Activated naive CD8-positive, alpha-beta T cell treated with anti-CD3 and anti-CD28 coated beads, Interleukin-2, amount 50 U/mL, for 24 hours (primary cell): ENCODE data around the gene SH3GL1.

ENCODE experiments used
- ATAC-seq: fragments of 150-1000 bp; cut with Tn5 transposase; one replicate; pipeline ENCODE4 v1.10.0; 2021
- DNase-seq: peaks from one replicate; pipeline ENCODE4 v3.0.0; 2021
- H3K27ac Mint-ChIP-seq: one replicate; pipeline ENCODE4 v1.8.0; 2021; ENCODE audit warnings: mild to moderate bottlenecking, mixed read lengths
- H3K27me3 Mint-ChIP-seq: one replicate; pipeline ENCODE4 v1.8.0; 2021; ENCODE audit warnings: mixed read lengths
- H3K36me3 Mint-ChIP-seq: one replicate; pipeline ENCODE4 v1.8.0; 2021; ENCODE audit warnings: low read depth, mixed read lengths
- H3K4me1 Mint-ChIP-seq: one replicate; pipeline ENCODE4 v1.8.0; 2021; ENCODE audit warnings: mixed read lengths
- H3K4me3 Mint-ChIP-seq: one replicate; pipeline ENCODE4 v1.8.0; 2021; ENCODE audit warnings: mild to moderate bottlenecking, moderate library complexity, mixed read lengths
- H3K9me3 Mint-ChIP-seq: one replicate; pipeline ENCODE4 v1.8.0; 2021; ENCODE audit warnings: mixed read lengths

The SH3GL1 gene

DNA sequence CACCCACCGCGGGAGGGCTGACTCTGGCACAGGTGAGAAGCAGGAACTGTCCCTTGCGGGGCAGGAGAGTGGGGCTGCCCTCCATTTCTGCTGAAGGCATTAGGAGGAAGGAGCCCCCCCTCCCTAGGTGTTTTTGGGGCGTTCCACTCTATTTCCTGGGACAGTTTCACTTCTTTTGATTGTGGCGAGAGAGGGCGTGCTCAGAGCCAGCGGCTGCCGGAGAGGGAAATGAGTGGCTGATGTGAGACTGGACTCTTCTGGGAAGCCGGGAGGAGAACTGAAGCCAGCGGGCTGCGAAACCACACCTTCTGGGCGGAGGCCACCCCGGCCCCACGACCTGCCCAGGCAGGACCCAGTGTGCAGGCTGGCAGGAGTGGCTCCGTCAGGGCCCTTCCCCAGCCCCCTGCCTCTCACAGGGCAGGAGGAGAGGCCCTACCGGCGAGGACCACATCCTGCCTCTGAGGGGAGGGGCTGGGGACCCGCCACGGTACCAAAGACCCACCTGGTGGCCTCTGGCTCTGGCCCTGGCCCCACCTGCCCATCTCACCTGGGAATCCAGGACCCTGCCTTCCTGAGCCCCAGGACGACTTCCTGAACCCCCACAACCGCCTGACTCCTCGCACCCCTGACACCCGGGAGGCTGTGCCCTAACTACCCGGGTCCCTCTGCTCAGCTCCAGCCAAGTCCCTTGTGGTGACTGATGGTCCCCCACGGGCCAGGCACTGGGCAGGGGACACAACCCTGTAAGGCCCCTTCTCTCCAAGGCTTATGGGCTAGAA is 31.0 kb downstream of the SH3GL1 start:
- DNase-seq (peak; percentile 75), ATAC-seq (peak; percentile 67)
- no peaks in the 10 kb centered on the region for H3K9me3 Mint-ChIP-seq
- H3K4me3 Mint-ChIP-seq = peak overlapping the region; percentile 73
- H3K27ac Mint-ChIP-seq = peak overlapping the region; percentile 94
- H3K27me3 Mint-ChIP-seq = no peaks in the 10 kb centered on the region
- H3K4me1 Mint-ChIP-seq = peaks cover 47% of the 10 kb centered on the region
- H3K36me3 Mint-ChIP-seq = no peaks in the 10 kb centered on the region

DNA sequence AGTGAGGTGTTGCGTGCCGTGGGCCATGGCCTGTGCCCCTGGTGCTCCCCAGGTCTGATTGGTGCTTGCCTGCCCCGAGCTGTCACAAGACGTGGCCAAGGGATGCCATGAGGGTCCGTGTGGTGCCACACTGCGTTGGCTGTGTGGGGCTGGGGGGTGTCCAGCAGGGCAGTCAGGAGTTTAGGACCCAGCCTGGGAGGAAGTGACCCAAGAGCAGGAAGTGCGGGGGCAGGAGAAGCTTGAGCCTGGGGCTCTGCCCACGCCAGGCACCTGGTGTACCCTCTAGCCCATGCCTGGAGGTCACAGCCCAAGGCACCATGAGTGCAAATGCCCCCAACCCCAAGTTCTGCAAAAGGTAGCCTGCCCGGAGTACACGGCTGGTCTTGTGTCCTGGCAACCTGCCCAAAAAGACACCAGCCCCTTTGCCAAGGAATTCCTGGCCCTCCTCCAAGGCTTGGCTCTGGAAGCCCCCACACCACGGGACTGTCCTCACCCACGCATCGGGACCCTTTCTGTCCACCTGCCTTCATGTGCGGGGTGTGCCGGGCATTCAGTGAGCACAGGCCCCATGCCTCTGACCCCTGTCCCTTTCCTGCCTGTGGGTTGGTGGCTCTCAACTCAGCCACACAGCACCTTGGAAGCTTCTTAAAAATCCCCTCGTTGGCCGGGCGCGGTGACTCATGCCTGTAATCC is 32.1 kb downstream of the SH3GL1 start:
- peaks cover 42% of the 10 kb centered on the region for H3K4me1 Mint-ChIP-seq
- no peaks in the 10 kb centered on the region for H3K9me3 Mint-ChIP-seq
- peak overlapping the region; percentile 94 for H3K27ac Mint-ChIP-seq
- no peak for DNase-seq
- peaks cover 2% of the 10 kb centered on the region for H3K36me3 Mint-ChIP-seq
- H3K4me3 Mint-ChIP-seq = peak overlapping the region; percentile 73
- H3K27me3 Mint-ChIP-seq = no peaks in the 10 kb centered on the region
- no peak for ATAC-seq

GRCh38 chr19:4367781-4368127 is 32.6 kb downstream of the SH3GL1 start:
- H3K4me3 Mint-ChIP-seq = no peak overlapping the region
- ATAC-seq (no peak), DNase-seq (no peak)
- peak overlapping the region; percentile 31 for H3K27ac Mint-ChIP-seq
- peaks cover 42% of the 10 kb centered on the region for H3K4me1 Mint-ChIP-seq
- no peaks in the 10 kb centered on the region for H3K9me3 Mint-ChIP-seq
- H3K27me3 Mint-ChIP-seq = no peaks in the 10 kb centered on the region
- peaks cover 2% of the 10 kb centered on the region for H3K36me3 Mint-ChIP-seq

GRCh38 chr19:4367336-4367723 is 33.0 kb downstream of the SH3GL1 start:
- Mint-ChIP-seq H3K27ac (no peak overlapping the region), H3K36me3 (peaks cover 2% of the 10 kb centered on the region), H3K4me1 (peaks cover 40% of the 10 kb centered on the region), H3K27me3 (no peaks in the 10 kb centered on the region), H3K9me3 (no peaks in the 10 kb centered on the region), H3K4me3 (no peak overlapping the region)
- DNase-seq (no peak), ATAC-seq (no peak)

DNA sequence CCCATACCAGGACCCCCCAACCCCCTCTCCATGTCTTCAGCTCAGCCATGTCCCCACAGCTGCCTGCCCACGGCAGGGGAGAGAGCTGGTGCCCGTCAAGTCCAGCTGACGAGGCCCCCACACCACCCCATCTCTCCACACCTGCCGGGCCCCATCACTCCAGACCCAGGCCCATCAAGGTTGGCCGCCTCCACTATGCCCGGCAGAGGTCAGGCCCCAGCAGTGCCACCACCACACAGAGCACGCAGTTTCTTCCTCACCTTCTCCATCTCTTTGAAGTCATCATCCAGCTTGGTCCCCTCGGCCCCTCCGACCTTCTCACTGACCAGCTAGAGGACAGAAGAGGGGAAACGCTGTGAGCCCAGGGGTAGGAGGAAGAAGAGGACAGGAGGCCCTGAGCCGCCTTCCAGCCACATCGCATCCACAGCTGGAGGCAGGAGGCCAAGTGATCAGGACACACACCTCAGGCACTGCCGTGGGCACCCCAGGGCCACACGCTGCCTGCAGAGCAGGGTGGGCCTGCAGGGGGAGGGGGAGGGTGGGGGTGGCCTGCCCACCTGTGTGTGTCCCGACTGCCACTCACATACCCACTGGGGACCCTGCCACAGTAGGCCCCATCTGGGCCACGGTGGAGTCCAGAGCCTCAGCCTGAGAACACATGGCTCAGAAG is 33.5 kb downstream of the SH3GL1 start:
- H3K27ac Mint-ChIP-seq = peak overlapping the region; percentile 22
- ATAC-seq = no peak
- no peaks in the 10 kb centered on the region for H3K27me3 Mint-ChIP-seq
- no peak overlapping the region for H3K4me3 Mint-ChIP-seq
- H3K36me3 Mint-ChIP-seq = peaks cover 5% of the 10 kb centered on the region
- no peak for DNase-seq
- peaks cover 36% of the 10 kb centered on the region for H3K4me1 Mint-ChIP-seq
- no peaks in the 10 kb centered on the region for H3K9me3 Mint-ChIP-seq

- H3K9me3 Mint-ChIP-seq = no peaks in the 10 kb centered on the region
- H3K27me3 Mint-ChIP-seq = no peaks in the 10 kb centered on the region
- peaks cover 5% of the 10 kb centered on the region for H3K36me3 Mint-ChIP-seq
- peak overlapping the region; percentile 22 for H3K27ac Mint-ChIP-seq
- ATAC-seq (no peak), DNase-seq (no peak)
- H3K4me1 Mint-ChIP-seq = peaks cover 29% of the 10 kb centered on the region
- no peak overlapping the region for H3K4me3 Mint-ChIP-seq
These were observed 34.3 kb downstream of the SH3GL1 start for GRCh38 chr19:4365791-4366665.

DNA sequence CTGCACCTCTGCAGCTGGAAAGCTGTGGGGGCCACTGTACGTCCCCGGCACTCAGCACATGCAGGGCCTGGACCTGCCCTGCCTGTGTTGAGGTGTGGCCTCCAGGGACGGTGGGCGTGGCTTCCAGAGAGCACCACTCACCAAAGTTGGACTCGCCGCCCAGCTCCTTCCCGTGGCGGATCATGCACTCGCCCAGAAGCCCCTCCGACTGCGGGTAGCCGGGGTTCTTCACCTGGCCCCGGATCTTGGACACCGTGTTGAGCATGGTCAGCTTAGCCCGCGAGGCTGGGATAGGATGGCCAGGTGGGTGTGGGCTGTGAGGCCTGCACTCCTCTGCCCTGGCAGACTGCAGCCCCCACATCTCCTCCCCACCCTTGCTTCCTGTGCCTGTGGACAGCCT is 35.0 kb downstream of the SH3GL1 start:
- H3K36me3 Mint-ChIP-seq = peaks cover 5% of the 10 kb centered on the region
- no peak overlapping the region for H3K27ac Mint-ChIP-seq

GRCh38 chr19:4363571-4364304 is 36.6 kb downstream of the SH3GL1 start:
- no peak overlapping the region for H3K4me3 Mint-ChIP-seq
- no peak for ATAC-seq

More for the DNA sequence above, 35.0 kb downstream of the SH3GL1 start:
- ATAC-seq (no peak), DNase-seq (no peak)
- H3K27me3 Mint-ChIP-seq = no peaks in the 10 kb centered on the region
- H3K4me1 Mint-ChIP-seq = peaks cover 22% of the 10 kb centered on the region
- no peak overlapping the region for H3K4me3 Mint-ChIP-seq
- H3K9me3 Mint-ChIP-seq = no peaks in the 10 kb centered on the region

GRCh38 chr19:4362831-4363545 is 37.4 kb downstream of the SH3GL1 start:
- Mint-ChIP-seq H3K4me3 (no peak overlapping the region), H3K36me3 (peaks cover 5% of the 10 kb centered on the region), H3K4me1 (peaks cover 2% of the 10 kb centered on the region), H3K27ac (no peak overlapping the region), H3K27me3 (no peaks in the 10 kb centered on the region), H3K9me3 (no peaks in the 10 kb centered on the region)
- ATAC-seq (no peak), DNase-seq (no peak)

More at GRCh38 chr19:4363571-4364304, 36.6 kb downstream of the SH3GL1 start:
- DNase-seq = no peak
- H3K27me3 Mint-ChIP-seq = no peaks in the 10 kb centered on the region
- H3K27ac Mint-ChIP-seq = no peak overlapping the region
- H3K4me1 Mint-ChIP-seq = peaks cover 9% of the 10 kb centered on the region
- no peaks in the 10 kb centered on the region for H3K9me3 Mint-ChIP-seq
- peaks cover 5% of the 10 kb centered on the region for H3K36me3 Mint-ChIP-seq

DNA sequence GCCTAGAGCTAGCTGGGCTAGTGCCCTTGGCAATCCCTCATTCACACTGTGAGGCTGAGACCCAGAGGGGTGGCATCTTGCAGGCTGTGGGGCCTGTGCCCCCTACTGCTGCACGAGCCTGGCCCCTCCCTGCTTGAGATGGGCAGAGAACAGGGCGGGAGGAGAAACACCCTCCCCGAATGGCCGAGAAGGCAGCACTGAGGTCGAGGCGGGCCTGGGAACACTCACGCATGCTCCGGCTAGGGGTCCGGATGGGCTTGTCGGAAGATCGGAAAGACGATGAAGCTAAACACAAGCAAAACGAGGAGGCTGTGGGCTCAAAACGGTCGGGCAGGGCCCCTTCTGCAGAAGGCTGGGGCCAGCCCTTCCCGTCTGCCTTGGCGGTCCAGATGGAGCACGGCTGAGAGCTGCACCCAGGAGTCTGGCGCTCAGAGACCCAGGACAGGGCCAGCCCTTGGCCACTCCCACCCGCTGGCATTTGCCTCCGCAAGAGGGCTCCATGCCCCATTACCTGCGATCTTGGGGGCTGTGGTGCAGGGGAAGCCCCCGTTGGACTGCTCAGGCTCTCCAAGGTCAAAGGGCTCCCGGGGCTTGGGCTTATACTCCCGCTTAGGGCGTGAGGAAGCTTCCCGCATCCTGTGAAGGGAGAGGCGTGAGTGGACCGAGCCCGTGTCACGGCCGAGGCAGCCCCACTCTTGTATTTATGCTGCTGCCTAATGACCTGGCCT is 38.1 kb downstream of the SH3GL1 start:
- no peak overlapping the region for H3K4me3 Mint-ChIP-seq
- peaks cover 5% of the 10 kb centered on the region for H3K36me3 Mint-ChIP-seq
- no peaks in the 10 kb centered on the region for H3K9me3 Mint-ChIP-seq
- H3K4me1 Mint-ChIP-seq = no peaks in the 10 kb centered on the region
- no peak for DNase-seq
- H3K27me3 Mint-ChIP-seq = no peaks in the 10 kb centered on the region
- no peak for ATAC-seq
- H3K27ac Mint-ChIP-seq = no peak overlapping the region

DNA sequence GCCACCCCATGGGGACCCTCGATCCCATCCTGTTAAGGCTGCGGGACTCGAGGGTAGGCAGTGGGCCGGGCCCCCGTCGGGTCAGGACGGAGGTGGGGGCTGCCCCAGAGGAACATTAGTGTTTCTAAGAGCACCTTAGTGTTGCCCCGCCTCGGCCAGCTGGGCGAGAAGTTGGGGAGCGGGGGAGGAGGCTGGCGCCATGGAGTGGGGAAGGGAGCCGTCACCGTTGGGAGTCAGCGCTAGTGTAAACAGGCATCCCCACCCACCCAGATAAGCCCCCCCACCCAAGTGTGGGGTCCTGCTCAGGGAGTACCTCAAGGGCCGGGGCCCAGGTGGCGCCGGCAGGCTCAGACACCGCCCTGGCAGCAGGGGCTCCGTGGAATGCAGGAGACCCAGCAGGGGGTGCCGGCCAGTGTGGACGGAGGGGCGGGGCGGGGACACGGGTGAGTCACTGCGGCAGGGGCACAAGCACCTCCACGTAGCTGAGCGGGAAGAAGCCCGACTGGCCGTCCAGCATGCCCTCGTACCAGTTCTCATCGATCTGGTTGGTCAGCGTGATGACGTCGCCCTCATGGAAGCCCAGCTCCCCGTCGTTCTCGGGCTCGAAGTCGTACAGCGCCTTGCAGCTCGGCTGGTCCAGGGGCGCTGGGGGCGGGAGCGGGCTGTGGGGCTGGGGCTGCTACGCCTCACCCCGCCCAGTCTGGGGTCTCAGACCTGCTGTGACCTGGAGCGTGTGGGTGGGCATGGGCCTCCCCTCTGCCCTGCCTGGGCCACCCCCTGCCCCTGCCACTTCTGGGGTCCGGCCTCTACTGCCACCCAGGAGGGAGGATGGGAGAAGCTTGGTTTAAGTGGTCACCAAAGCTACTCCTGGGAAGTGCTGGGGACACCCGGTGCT is 38.9 kb downstream of the SH3GL1 start:
- DNase-seq (no peak), ATAC-seq (no peak)
- Mint-ChIP-seq H3K4me3 (no peak overlapping the region), H3K27ac (no peak overlapping the region), H3K4me1 (no peaks in the 10 kb centered on the region), H3K9me3 (no peaks in the 10 kb centered on the region), H3K36me3 (peaks cover 5% of the 10 kb centered on the region), H3K27me3 (no peaks in the 10 kb centered on the region)

GRCh38 chr19:4360641-4361151 is 39.7 kb downstream of the SH3GL1 start:
- H3K27ac Mint-ChIP-seq = no peak overlapping the region

More at GRCh38 chr19:4360641-4361151, 39.7 kb downstream of the SH3GL1 start:
- ATAC-seq (peak; percentile 6), DNase-seq (no peak)
- Mint-ChIP-seq H3K4me3 (no peak overlapping the region), H3K27me3 (no peaks in the 10 kb centered on the region), H3K36me3 (peaks cover 5% of the 10 kb centered on the region), H3K4me1 (no peaks in the 10 kb centered on the region), H3K9me3 (no peaks in the 10 kb centered on the region)
